ENCODE data around the gene THNSL1. TPM values are rescaled to one million over a fixed set of nuclear protein-coding genes. Genes with fewer than 3 reads are reported as not detected.
"Not testable (repeated sequence)": the region's sequence is repeated elsewhere in the genome, so short reads cannot be mapped to it uniquely, and the experiment has no call there.

THNSL1 gene
- total RNA-seq, 2 experiments from 2014 or later = 5.5 to 8.3 TPM

DNA sequence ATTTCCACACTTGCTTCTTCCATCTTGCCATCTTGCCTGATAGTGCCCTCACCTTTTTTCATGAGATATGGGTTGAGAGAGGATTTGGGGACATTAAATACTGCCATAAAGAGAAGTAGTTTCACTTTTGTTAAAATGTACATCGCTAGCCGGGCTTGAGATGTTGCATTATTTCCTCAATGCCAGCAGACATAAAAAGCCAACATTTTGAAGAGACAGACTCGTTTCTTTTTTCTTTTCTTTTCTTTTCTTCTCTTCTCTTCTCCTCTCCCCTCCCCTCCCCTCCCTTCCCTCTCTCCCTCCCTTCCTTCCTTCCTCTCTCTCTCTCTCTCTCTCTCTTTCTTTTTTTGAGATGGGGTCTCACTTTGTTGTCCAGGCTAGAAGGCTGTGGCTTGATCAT lies 18.4 kb upstream of the THNSL1 start:
- POLR2A ChIA-PET = interaction anchor here (0.6 kb wide), 1 partner anchor 162 kb away, joined by 3 read pairs; no protein-coding TSS in a partner anchor

DNA sequence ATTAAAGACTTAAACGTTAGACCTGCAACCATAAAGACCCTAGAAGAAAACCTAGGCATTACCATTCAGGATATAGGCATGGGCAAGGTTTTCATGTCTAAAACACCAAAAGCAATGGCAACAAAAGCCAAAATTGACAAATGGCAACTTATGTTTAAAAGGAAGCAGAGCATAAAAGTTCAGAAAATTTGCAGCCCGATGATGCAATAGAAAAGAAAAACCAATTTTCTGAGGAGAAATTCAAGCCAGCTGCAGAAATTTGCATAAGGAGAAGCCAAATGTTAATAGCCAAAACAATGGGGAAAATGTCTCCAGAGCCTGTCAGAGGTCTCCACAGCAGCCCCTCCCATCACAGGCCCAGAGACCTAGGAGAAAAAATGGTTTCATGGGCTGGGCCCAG lies 4.8 kb upstream of the THNSL1 start:
- H3K36me3 ChIP-seq (ENCODE audit: insufficient read depth, low read length); H4K20me1 ChIP-seq (ENCODE audit: insufficient read depth, low read length); H3K4me2 ChIP-seq (ENCODE audit: low read length); BruUV-seq (replicated peaks); H3K9me3 ChIP-seq (ENCODE audit: low read length); H3K27ac ChIP-seq (ENCODE audit: low read depth, low read length, poor library complexity, severe bottlenecking); POLR2A ChIA-PET; CTCF ChIA-PET (ENCODE audit: unreplicated experiment); H3K79me2 ChIP-seq (ENCODE audit: insufficient read depth, low read depth, low read length); H3K4me3 ChIP-seq (ENCODE audit: low read depth, low read length, poor library complexity, severe bottlenecking); H3K9me2 ChIP-seq (ENCODE audit: insufficient read depth, low read length); DNase-seq (ENCODE audit: low spot score); H2AFZ ChIP-seq (ENCODE audit: low read length); H3K4me1 ChIP-seq (ENCODE audit: insufficient read depth, low read length, poor library complexity, severe bottlenecking): not testable (repeated sequence)
- intact Hi-C loops (cut with micrococcal nuclease; ENCODE audit: unreplicated experiment) = loop anchor here (10.0 kb wide), 1 partner anchor 367 kb away; no protein-coding TSS in a partner anchor

More for the DNA sequence above, 18.4 kb upstream of the THNSL1 start:
- no peaks in the 10 kb centered on the region for H3K4me1 ChIP-seq (ENCODE audit: insufficient read depth, low read length, poor library complexity, severe bottlenecking)
- H3K4me3 ChIP-seq (ENCODE audit: low read depth, low read length, poor library complexity, severe bottlenecking) = no peak overlapping the region
- H3K4me2 ChIP-seq (ENCODE audit: low read length) = no peak overlapping the region
- no peaks in the 10 kb centered on the region for H3K36me3 ChIP-seq (ENCODE audit: insufficient read depth, low read length)
- no peaks in the 10 kb centered on the region for H4K20me1 ChIP-seq (ENCODE audit: insufficient read depth, low read length)
- no peak overlapping the region for H3K27ac ChIP-seq (ENCODE audit: low read depth, low read length, poor library complexity, severe bottlenecking)
- no peaks in the 10 kb centered on the region for H3K79me2 ChIP-seq (ENCODE audit: insufficient read depth, low read depth, low read length)
- intact Hi-C loops (cut with micrococcal nuclease; ENCODE audit: unreplicated experiment) = no loop called here
- CTCF ChIA-PET (ENCODE audit: unreplicated experiment) = no interaction called here
- BruUV-seq (replicated peaks) = no TSS peak
- TF ChIP-seq EZH2phosphoT487 (IDR thresholded peaks at IDR 0.05; ENCODE audit: borderline replicate concordance, low read depth, low read length) = no peak
- no peak for TF ChIP-seq CTCF (conservative IDR thresholded peaks at IDR 0.05; ENCODE audit: low read length)
- no peaks in the 10 kb centered on the region for H3K9me2 ChIP-seq (ENCODE audit: insufficient read depth, low read length)
- peaks cover 6% of the 10 kb centered on the region; the same call in 1 of the 2 replicates for H3K9me3 ChIP-seq (ENCODE audit: low read length)
- DNase-seq (ENCODE audit: low spot score) = no peak
- no peak overlapping the region for H2AFZ ChIP-seq (ENCODE audit: low read length)

DNA sequence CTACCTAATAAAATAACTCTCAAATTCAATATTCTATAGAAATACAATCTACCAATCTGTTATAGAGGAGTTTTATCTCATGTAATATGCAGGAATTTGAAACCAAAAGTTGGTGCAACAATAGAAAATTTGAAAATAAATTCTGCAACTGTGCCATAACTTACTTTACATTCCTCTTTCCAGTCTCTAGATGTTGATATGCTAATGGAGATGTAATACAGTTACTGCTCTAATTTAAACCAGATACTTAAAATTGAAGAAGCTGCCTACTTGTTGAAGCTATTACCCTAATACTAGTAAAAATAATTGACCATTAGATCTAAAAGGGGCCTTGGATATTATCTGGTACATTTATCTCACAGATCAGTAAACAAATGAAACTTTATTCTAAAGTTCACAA lies 1.8 kb upstream of the THNSL1 start:
- Histone ChIP-seq H3K4me3 (ENCODE audit: low read depth, low read length, poor library complexity, severe bottlenecking) (no peak overlapping the region), H3K79me2 (ENCODE audit: insufficient read depth, low read depth, low read length) (peaks cover 15% of the 10 kb centered on the region; the same call in 1 of the 2 replicates), H3K9me2 (ENCODE audit: insufficient read depth, low read length) (no peaks in the 10 kb centered on the region), H3K4me2 (ENCODE audit: low read length) (no peak overlapping the region), H3K4me1 (ENCODE audit: insufficient read depth, low read length, poor library complexity, severe bottlenecking) (peaks cover 19% of the 10 kb centered on the region), H4K20me1 (ENCODE audit: insufficient read depth, low read length) (no peaks in the 10 kb centered on the region), H2AFZ (ENCODE audit: low read length) (no peak overlapping the region), H3K9me3 (ENCODE audit: low read length) (no peaks in the 10 kb centered on the region), H3K36me3 (ENCODE audit: insufficient read depth, low read length) (no peaks in the 10 kb centered on the region), H3K27ac (ENCODE audit: low read depth, low read length, poor library complexity, severe bottlenecking) (no peak overlapping the region)
- no peak for DNase-seq (ENCODE audit: low spot score)
- BruUV-seq (replicated peaks) = no TSS peak
- intact Hi-C loops (cut with micrococcal nuclease; ENCODE audit: unreplicated experiment) = loop anchor here (10.0 kb wide), 1 partner anchor 370 kb away; no protein-coding TSS in a partner anchor
- CTCF ChIA-PET (ENCODE audit: unreplicated experiment) = no interaction called here
- POLR2A ChIA-PET = interaction anchor here (0.6 kb wide), 2 partner anchors 92 to 390 kb away, joined by 4 to 8 read pairs; no protein-coding TSS in a partner anchor
- TF ChIP-seq CTCF (conservative IDR thresholded peaks at IDR 0.05; ENCODE audit: low read length) = no peak
- no peak for TF ChIP-seq EZH2phosphoT487 (IDR thresholded peaks at IDR 0.05; ENCODE audit: borderline replicate concordance, low read depth, low read length)

All from OCI-LY7 (cell line).